Right lung (tissue), 5 donors: Measurements from ENCODE around the gene ARHGDIB. TPM values are rescaled to one million over a fixed set of nuclear protein-coding genes. Genes with fewer than 3 reads are reported as not detected.

ENCODE experiments used
- DNase-seq, 2 donors: peaks; one replicate each; pipeline ENCODE4 v3.0.0-alpha.2; 2013
- polyA plus RNA-seq, 5 donors: library from polyadenylated mRNA; unstranded; fragments of 120-200 nt; gene quantifications; one replicate each; pipeline versions ENCODE4 v1.2.1 to v1.2.3, GENCODE V29; 2013; ENCODE audit warnings: inconsistent platforms in 1 of 5, low replicate concordance in 1 of 5; ENCODE audit not compliant: insufficient read length in 5 of 5, insufficient read depth in 1 of 5

The ARHGDIB gene
- polyA plus RNA-seq, 5 donors, result 66.1 to 79.6 (median 76.2) TPM

- no peak for DNase-seq
Measured at GRCh38 chr12:14986449-14986848, 25.0 kb upstream of the ARHGDIB start.

- no peak for DNase-seq
Measured at GRCh38 chr12:14984766-14985285, 23.4 kb upstream of the ARHGDIB start.

- no peak for DNase-seq
Measured at GRCh38 chr12:14984036-14984435, 22.6 kb upstream of the ARHGDIB start.

GRCh38 chr12:14982991-14983390 lies 21.6 kb upstream of the ARHGDIB start:
- DNase-seq, result no peak

- no peak for DNase-seq
Measured at GRCh38 chr12:14982562-14982961, 21.2 kb upstream of the ARHGDIB start.

- no peak for DNase-seq
Measured at GRCh38 chr12:14981049-14981448, 19.6 kb upstream of the ARHGDIB start.

- DNase-seq, result no peak
Measured at GRCh38 chr12:14979468-14979867, 18.1 kb upstream of the ARHGDIB start.

GRCh38 chr12:14976658-14977057 lies 15.3 kb upstream of the ARHGDIB start:
- no peak for DNase-seq

GRCh38 chr12:14975457-14975856 lies 14.1 kb upstream of the ARHGDIB start:
- DNase-seq, result no peak

- no peak for DNase-seq
Measured at GRCh38 chr12:14974633-14975032, 13.2 kb upstream of the ARHGDIB start.

GRCh38 chr12:14972816-14973215 lies 11.4 kb upstream of the ARHGDIB start, which contains the start of gene PDE6H:
Gene PDE6H, plus strand, starts transcription at chr12:14973042. Its CDS starts 4,971 bp downstream, at chr12:14978013.
- DNase-seq, result no peak

GRCh38 chr12:14970473-14970872 lies 9.1 kb upstream of the ARHGDIB start:
- DNase-seq, result no peak

- no peak for DNase-seq
Measured at GRCh38 chr12:14968478-14968877, 7.1 kb upstream of the ARHGDIB start.

- no peak for DNase-seq
Measured at GRCh38 chr12:14965221-14965620, 3.8 kb upstream of the ARHGDIB start.

GRCh38 chr12:14964406-14964805 lies 3.0 kb upstream of the ARHGDIB start:
- no peak for DNase-seq

GRCh38 chr12:14963520-14963919 lies 2.1 kb upstream of the ARHGDIB start:
- no peak for DNase-seq

GRCh38 chr12:14962797-14963196 lies 1.4 kb upstream of the ARHGDIB start:
- no peak for DNase-seq

- DNase-seq, result no peak
Measured at GRCh38 chr12:14962153-14962539, 745 bp upstream of the ARHGDIB start.

- DNase-seq, result no peak
Measured at GRCh38 chr12:14960548-14961465, 594 bp downstream of the ARHGDIB start.

- no peak for DNase-seq
Measured at GRCh38 chr12:14959916-14960496, 1.4 kb downstream of the ARHGDIB start.

- no peak for DNase-seq
Measured at GRCh38 chr12:14959463-14959862, 1.9 kb downstream of the ARHGDIB start.

- DNase-seq, result no peak
Measured at GRCh38 chr12:14959126-14959440, 2.3 kb downstream of the ARHGDIB start.
